Fibroblast of the aortic adventitia (primary cell): ENCODE results near the gene CNFN. TPM values are rescaled to one million over a fixed set of nuclear protein-coding genes. Genes with fewer than 3 reads are reported as not detected.

Experiments used
- DNase-seq: peaks from one replicate; pipeline ENCODE4 v3.0.0-alpha.2; 2010; ENCODE audit warnings: low read depth
- H3K4me3 ChIP-seq: 2 replicates; pipeline ENCODE4 v1.5.1; 2011; ENCODE audit warnings: low read depth, mild to moderate bottlenecking, control low read depth, low read length, moderate library complexity
- CTCF ChIP-seq: IDR thresholded peaks from 2 replicates; pipeline ENCODE4 v1.5.1; 2011; ENCODE audit warnings: mild to moderate bottlenecking, low read length, control low read depth, inconsistent platforms; ENCODE audit not compliant: insufficient read depth
- total RNA-seq: library from RNA; depleted of rRNA; stranded (reverse); fragments of >200 nt; gene quantifications from 2 replicates; pipeline ENCODE4 v1.2.3, GENCODE V29; 2012; ENCODE audit warnings: low replicate concordance

The CNFN gene
- total RNA-seq, 1 donor, result not detected

GRCh38 chr19:42422092-42422900 lies 32.2 kb upstream of the CNFN start:
- TF ChIP-seq CTCF, result no peak
- no peak for DNase-seq
- H3K4me3 ChIP-seq, result peak overlapping the region; percentile 72

- TF ChIP-seq CTCF, result no peak
- DNase-seq, result peak; percentile 10
- no peak overlapping the region for H3K4me3 ChIP-seq
These were observed 31.5 kb upstream of the CNFN start for GRCh38 chr19:42421591-42422031.

GRCh38 chr19:42421101-42421500 lies 31.0 kb upstream of the CNFN start:
- no peak overlapping the region for H3K4me3 ChIP-seq
- no peak for DNase-seq
- no peak for TF ChIP-seq CTCF

- H3K4me3 ChIP-seq, result no peak overlapping the region
- TF ChIP-seq CTCF, result peak; percentile 58
- peak; percentile 29 for DNase-seq
These were observed 30.0 kb upstream of the CNFN start for GRCh38 chr19:42420055-42420544.

- no peak for DNase-seq
- H3K4me3 ChIP-seq, result no peak overlapping the region
- no peak for TF ChIP-seq CTCF
These were observed 29.2 kb upstream of the CNFN start for GRCh38 chr19:42419309-42419708.

GRCh38 chr19:42412661-42413076 lies 22.6 kb upstream of the CNFN start:
- TF ChIP-seq CTCF, result no peak
- DNase-seq, result no peak
- no peak overlapping the region for H3K4me3 ChIP-seq

- no peak for DNase-seq
- TF ChIP-seq CTCF, result no peak
These were observed 22.1 kb upstream of the CNFN start for GRCh38 chr19:42412227-42412626.

More at GRCh38 chr19:42412227-42412626, 22.1 kb upstream of the CNFN start:
- H3K4me3 ChIP-seq, result no peak overlapping the region
